ENCODE results near the gene HMG20A.

HMG20A gene

GRCh38 chr15:77494073-77494867 is 73.6 kb downstream of the HMG20A start:
- DNase-seq (ENCODE audit: extremely low spot score): no peak
- no peak for TF ChIP-seq SUZ12 (IDR thresholded peaks at IDR 0.05)
- no peak for TF ChIP-seq LEF1 (IDR thresholded peaks at IDR 0.05; ENCODE audit: borderline replicate concordance)
- no peak for TF ChIP-seq L3MBTL2 (conservative IDR thresholded peaks at IDR 0.05)
- no peak for TF ChIP-seq ZNF384 (IDR thresholded peaks at IDR 0.05)
- no peak for TF ChIP-seq CTBP1 (IDR thresholded peaks at IDR 0.05; ENCODE audit: borderline replicate concordance)
- TF ChIP-seq NFRKB (IDR thresholded peaks at IDR 0.05): no peak
- ChIA-PET POLR2A (no interaction called here), CTCF (interaction anchor here (0.9 to 1.6 kb wide), 2 partner anchors 307 kb away, joined by 3 to 5 read pairs; no protein-coding TSS in a partner anchor)

GRCh38 chr15:77494964-77495363 is 74.3 kb downstream of the HMG20A start:
- DNase-seq (ENCODE audit: extremely low spot score): no peak
- TF ChIP-seq ARNT (IDR thresholded peaks at IDR 0.05) (no peak), FOXA1 (IDR thresholded peaks at IDR 0.05) (no peak), CTBP1 (IDR thresholded peaks at IDR 0.05; ENCODE audit: borderline replicate concordance) (no peak), FOXM1 (IDR thresholded peaks at IDR 0.05; ENCODE audit: borderline replicate concordance) (no peak), SUZ12 (IDR thresholded peaks at IDR 0.05) (no peak), LEF1 (IDR thresholded peaks at IDR 0.05; ENCODE audit: borderline replicate concordance) (no peak), NFRKB (IDR thresholded peaks at IDR 0.05) (no peak), ELF4 (IDR thresholded peaks at IDR 0.05) (no peak), SP1 (IDR thresholded peaks at IDR 0.05) (no peak), BHLHE40 (IDR thresholded peaks at IDR 0.05; ENCODE audit: borderline replicate concordance) (no peak), HDGF (IDR thresholded peaks at IDR 0.05; ENCODE audit: borderline replicate concordance) (no peak), PKNOX1 (IDR thresholded peaks at IDR 0.05) (no peak), FOXK2 (IDR thresholded peaks at IDR 0.05) (no peak), TARDBP (IDR thresholded peaks at IDR 0.05) (no peak), ZNF384 (IDR thresholded peaks at IDR 0.05) (no peak), L3MBTL2 (conservative IDR thresholded peaks at IDR 0.05) (no peak)
- ChIA-PET CTCF (interaction anchor here (0.9 kb wide), 1 partner anchor 308 kb away, joined by 3 read pairs; no protein-coding TSS in a partner anchor), POLR2A (no interaction called here)

- DNase-seq (ENCODE audit: extremely low spot score): no peak
- POLR2A ChIA-PET: interaction anchor here (1.6 kb wide), 1 partner anchor 47 kb away, joined by 7 read pairs; no protein-coding TSS in a partner anchor
- TF ChIP-seq TARDBP (IDR thresholded peaks at IDR 0.05) (no peak), FOXA1 (IDR thresholded peaks at IDR 0.05) (no peak), BHLHE40 (IDR thresholded peaks at IDR 0.05; ENCODE audit: borderline replicate concordance) (no peak), ELF4 (IDR thresholded peaks at IDR 0.05) (no peak)
- CTCF ChIA-PET: interaction anchor here (0.6 to 2.6 kb wide), 7 partner anchors 14 to 378 kb away, joined by 3 to 15 read pairs (median 6); no protein-coding TSS in a partner anchor
Measured at GRCh38 chr15:77495838-77496596, 75.3 kb downstream of the HMG20A start.

GRCh38 chr15:77496715-77497109 is 76.0 kb downstream of the HMG20A start:
- peak; percentile 90 for DNase-seq (ENCODE audit: extremely low spot score)
- TF ChIP-seq PKNOX1 (IDR thresholded peaks at IDR 0.05): no peak
- TF ChIP-seq SUZ12 (IDR thresholded peaks at IDR 0.05): no peak
- no peak for TF ChIP-seq CTBP1 (IDR thresholded peaks at IDR 0.05; ENCODE audit: borderline replicate concordance)
- no peak for TF ChIP-seq ARNT (IDR thresholded peaks at IDR 0.05)
- no peak for TF ChIP-seq ZNF384 (IDR thresholded peaks at IDR 0.05)
- TF ChIP-seq NFRKB (IDR thresholded peaks at IDR 0.05): no peak
- no peak for TF ChIP-seq LEF1 (IDR thresholded peaks at IDR 0.05; ENCODE audit: borderline replicate concordance)
- CTCF ChIA-PET: interaction anchor here (0.6 to 2.6 kb wide), 18 partner anchors 11 to 473 kb away, joined by 3 to 15 read pairs (median 4); no protein-coding TSS in a partner anchor
- POLR2A ChIA-PET: interaction anchor here (1.6 kb wide), 1 partner anchor 47 kb away, joined by 7 read pairs; no protein-coding TSS in a partner anchor

GRCh38 chr15:77497110-77497737 is 76.5 kb downstream of the HMG20A start:
- POLR2A ChIA-PET: interaction anchor here (1.6 kb wide), 1 partner anchor 46 kb away, joined by 7 read pairs; no protein-coding TSS in a partner anchor
- TF ChIP-seq ZNF384 (IDR thresholded peaks at IDR 0.05) (no peak), BHLHE40 (IDR thresholded peaks at IDR 0.05; ENCODE audit: borderline replicate concordance) (no peak), ELF4 (IDR thresholded peaks at IDR 0.05) (no peak), FOXM1 (IDR thresholded peaks at IDR 0.05; ENCODE audit: borderline replicate concordance) (no peak), TARDBP (IDR thresholded peaks at IDR 0.05) (no peak), HDGF (IDR thresholded peaks at IDR 0.05; ENCODE audit: borderline replicate concordance) (no peak), NFRKB (IDR thresholded peaks at IDR 0.05) (no peak)
- CTCF ChIA-PET: interaction anchor here (0.7 to 2.6 kb wide), 18 partner anchors 10 to 474 kb away, joined by 3 to 15 read pairs (median 4); no protein-coding TSS in a partner anchor
- peak; percentile 26 for DNase-seq (ENCODE audit: extremely low spot score)

GRCh38 chr15:77497942-77498361 is 77.3 kb downstream of the HMG20A start:
- TF ChIP-seq SUZ12 (IDR thresholded peaks at IDR 0.05): no peak
- no peak for TF ChIP-seq CTBP1 (IDR thresholded peaks at IDR 0.05; ENCODE audit: borderline replicate concordance)
- no peak for TF ChIP-seq SP1 (IDR thresholded peaks at IDR 0.05)
- TF ChIP-seq ELF4 (IDR thresholded peaks at IDR 0.05): no peak
- no peak for TF ChIP-seq FOXA1 (IDR thresholded peaks at IDR 0.05)
- no peak for TF ChIP-seq LEF1 (IDR thresholded peaks at IDR 0.05; ENCODE audit: borderline replicate concordance)
- no peak for TF ChIP-seq TARDBP (IDR thresholded peaks at IDR 0.05)
- TF ChIP-seq ZNF384 (IDR thresholded peaks at IDR 0.05): no peak
- no peak for TF ChIP-seq HDGF (IDR thresholded peaks at IDR 0.05; ENCODE audit: borderline replicate concordance)
- no peak for TF ChIP-seq BHLHE40 (IDR thresholded peaks at IDR 0.05; ENCODE audit: borderline replicate concordance)
- TF ChIP-seq PKNOX1 (IDR thresholded peaks at IDR 0.05): no peak
- no peak for TF ChIP-seq L3MBTL2 (conservative IDR thresholded peaks at IDR 0.05)
- TF ChIP-seq NFRKB (IDR thresholded peaks at IDR 0.05): no peak
- TF ChIP-seq ARNT (IDR thresholded peaks at IDR 0.05): no peak
- TF ChIP-seq FOXM1 (IDR thresholded peaks at IDR 0.05; ENCODE audit: borderline replicate concordance): no peak
- no peak for TF ChIP-seq FOXK2 (IDR thresholded peaks at IDR 0.05)
- DNase-seq (ENCODE audit: extremely low spot score): no peak
- ChIA-PET CTCF (interaction anchor here (0.7 to 2.6 kb wide), 8 partner anchors 12 to 397 kb away, joined by 3 to 15 read pairs (median 4); no protein-coding TSS in a partner anchor), POLR2A (interaction anchor here (1.6 kb wide), 1 partner anchor 45 kb away, joined by 7 read pairs; no protein-coding TSS in a partner anchor)

Measured in HEK293T (cell line).